Caco-2 (cell line): Measurements from ENCODE around the gene MC2R. TPM values are rescaled to one million over a fixed set of nuclear protein-coding genes. Genes with fewer than 3 reads are reported as not detected.

Experiments
- BruUV-seq: library from RNA; stranded (reverse); fragments of 400-500 nt; replicated peaks from 2 replicates; lab custom pipeline; 2021; lab: Mats Ljungman, UMichigan
- CTCF ChIA-PET: fragments of 300-600 bp; sonication (Branson Sonifier 250); formaldehyde crosslinking; loops from one replicate; lab custom pipeline; 2022; ENCODE audit warnings: antibody characterized with exemption; lab: Charles Lee
- POLR2A ChIA-PET: fragments of 300-600 bp; sonication (Branson Sonifier 250); formaldehyde crosslinking; loops from one replicate; lab custom pipeline; 2022; ENCODE audit warnings: antibody characterized with exemption; lab: Charles Lee
- DNase-seq, 2 experiments: peaks; one replicate each; pipeline versions ENCODE4 v3.0.0 to v3.0.0-alpha.2; 2020 to 2022
- H3K27me3 ChIP-seq: replicated peaks from 2 replicates; pipeline ENCODE4 v1.6.0; 2011; ENCODE audit warnings: low read length; ENCODE audit not compliant: control insufficient read depth, insufficient read depth
- H3K36me3 ChIP-seq: 2 replicates; pipeline ENCODE4 v1.5.1; 2011; ENCODE audit warnings: low read length; ENCODE audit not compliant: control insufficient read depth, insufficient read depth
- H3K4me1 ChIP-seq: fragments of 250-450 bp; sonication (Bioruptor Pico); 2 replicates; pipeline ENCODE4 v1.5.1; 2020; ENCODE audit warnings: mild to moderate bottlenecking
- H3K4me3 ChIP-seq: 2 replicates; pipeline ENCODE4 v1.5.1; 2011; ENCODE audit warnings: low read depth, mild to moderate bottlenecking, control low read depth, low read length
- H3K9me3 ChIP-seq: fragments of 250-450 bp; sonication (Bioruptor Pico); 2 replicates; pipeline ENCODE4 v1.5.1; 2020; ENCODE audit warnings: mild to moderate bottlenecking, moderate library complexity
- H3K27ac Mint-ChIP-seq: one replicate; pipeline ENCODE4 v1.8.0; 2022; ENCODE audit warnings: mixed read lengths; ENCODE audit not compliant: unreplicated experiment
- H3K27me3 Mint-ChIP-seq: one replicate; pipeline ENCODE4 v1.8.0; 2022; ENCODE audit warnings: mixed read lengths; ENCODE audit not compliant: insufficient read depth, unreplicated experiment
- H3K36me3 Mint-ChIP-seq: one replicate; pipeline ENCODE4 v1.8.0; 2022; ENCODE audit warnings: mild to moderate bottlenecking, mixed read lengths; ENCODE audit not compliant: insufficient read depth, unreplicated experiment
- H3K4me1 Mint-ChIP-seq: one replicate; pipeline ENCODE4 v1.8.0; 2022; ENCODE audit warnings: low read depth, mixed read lengths; ENCODE audit not compliant: unreplicated experiment
- H3K4me3 Mint-ChIP-seq: one replicate; pipeline ENCODE4 v1.8.0; 2022; ENCODE audit warnings: mild to moderate bottlenecking, moderate library complexity, mixed read lengths; ENCODE audit not compliant: unreplicated experiment
- H3K9me3 Mint-ChIP-seq: one replicate; pipeline ENCODE4 v1.8.0; 2022; ENCODE audit warnings: mixed read lengths; ENCODE audit not compliant: unreplicated experiment
- CTCF ChIP-seq, 2 experiments: fragments of 200-600 bp in 1 of 2; IDR thresholded peaks; 1 replicate in 1 of 2; 2 replicates in 1 of 2; pipeline versions ENCODE4 v1.5.1 to v1.8.0; 2011 to 2022; ENCODE audit warnings: antibody characterized with exemption in 1 of 2, control low read depth in 1 of 2, inconsistent platforms in 1 of 2, low read depth in 1 of 2, low read length in 1 of 2, mild to moderate bottlenecking in 1 of 2, moderate library complexity in 1 of 2; ENCODE audit not compliant: insufficient read depth in 1 of 2, severe bottlenecking in 1 of 2, unreplicated experiment in 1 of 2
- intact Hi-C: fragments of 100-400 bp; cut with micrococcal nuclease; formaldehyde crosslinking; loops from one replicate; pipeline ENCODE4 v1.10.0; 2022; ENCODE audit not compliant: unreplicated experiment
- total RNA-seq: library from RNA; stranded (reverse); gene quantifications from 2 replicates; pipeline ENCODE4 v1.2.3, GENCODE V29; 2022

The MC2R gene
- total RNA-seq, 1 experiment from 2014 or later = not detected

- ChIA-PET CTCF (no interaction called here), POLR2A (no interaction called here)
- Mint-ChIP-seq H3K27ac (no peak overlapping the region), H3K4me3 (no peak overlapping the region), H3K36me3 (no peaks in the 10 kb centered on the region), H3K27me3 (peaks cover 7% of the 10 kb centered on the region), H3K4me1 (no peaks in the 10 kb centered on the region), H3K9me3 (no peaks in the 10 kb centered on the region)
- no peaks in the 10 kb centered on the region for H3K27me3 ChIP-seq
- no peak for DNase-seq
- intact Hi-C loops = loop anchor here (5.0 kb wide), 1 partner anchor 108 kb away; no protein-coding TSS in a partner anchor
- BruUV-seq = no TSS peak
- no peak overlapping the region for H3K4me3 ChIP-seq
- H3K9me3 ChIP-seq = no peaks in the 10 kb centered on the region
- no peak for TF ChIP-seq CTCF (IDR thresholded peaks at IDR 0.05; ENCODE audit: insufficient read depth in 1 of 2, low read depth in 1 of 2, low read length in 1 of 2, severe bottlenecking in 1 of 2, unreplicated experiment in 1 of 2)
- no peaks in the 10 kb centered on the region for H3K36me3 ChIP-seq
- no peaks in the 10 kb centered on the region for H3K4me1 ChIP-seq
Measured at GRCh38 chr18:13940326-13940725, 25.0 kb upstream of the MC2R start.

GRCh38 chr18:13934676-13935075 is 19.3 kb upstream of the MC2R start:
- BruUV-seq = no TSS peak
- Mint-ChIP-seq H3K4me1 (no peaks in the 10 kb centered on the region), H3K9me3 (no peaks in the 10 kb centered on the region), H3K27me3 (peaks cover 11% of the 10 kb centered on the region), H3K4me3 (no peak overlapping the region), H3K36me3 (no peaks in the 10 kb centered on the region), H3K27ac (no peak overlapping the region)
- Histone ChIP-seq H3K27me3 (no peaks in the 10 kb centered on the region), H3K4me1 (no peaks in the 10 kb centered on the region), H3K36me3 (no peaks in the 10 kb centered on the region), H3K4me3 (no peak overlapping the region), H3K9me3 (no peaks in the 10 kb centered on the region)
- ChIA-PET CTCF (no interaction called here), POLR2A (no interaction called here)
- TF ChIP-seq CTCF (IDR thresholded peaks at IDR 0.05; ENCODE audit: insufficient read depth in 1 of 2, low read depth in 1 of 2, low read length in 1 of 2, severe bottlenecking in 1 of 2, unreplicated experiment in 1 of 2) = no peak
- intact Hi-C loops = no loop called here
- DNase-seq = no peak

DNA sequence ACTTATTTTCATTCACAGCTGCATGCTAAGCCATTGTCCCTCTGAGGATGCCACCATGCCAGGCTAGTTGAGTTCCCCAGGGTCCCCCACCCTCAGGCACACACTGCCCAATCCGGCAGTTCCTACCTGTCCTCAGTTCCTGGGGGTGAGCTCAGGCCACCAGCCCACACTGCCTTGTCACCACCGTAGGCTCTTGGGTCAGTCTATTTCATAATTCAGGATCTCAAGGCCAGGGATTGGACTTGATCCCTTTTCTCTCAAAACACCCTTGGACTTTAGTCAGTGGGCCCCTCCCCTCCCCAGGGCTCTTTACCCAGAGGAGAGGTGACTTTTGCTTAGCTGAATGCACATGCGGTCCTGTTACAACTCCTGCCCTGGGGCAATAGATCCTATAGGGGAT is 18.7 kb upstream of the MC2R start:
- ChIA-PET POLR2A (no interaction called here), CTCF (no interaction called here)
- Histone ChIP-seq H3K36me3 (no peaks in the 10 kb centered on the region), H3K4me3 (no peak overlapping the region), H3K9me3 (peaks cover 6% of the 10 kb centered on the region), H3K27me3 (no peaks in the 10 kb centered on the region), H3K4me1 (no peaks in the 10 kb centered on the region)
- Mint-ChIP-seq H3K4me3 (no peak overlapping the region), H3K4me1 (no peaks in the 10 kb centered on the region), H3K27me3 (peaks cover 11% of the 10 kb centered on the region), H3K27ac (no peak overlapping the region), H3K9me3 (no peaks in the 10 kb centered on the region), H3K36me3 (no peaks in the 10 kb centered on the region)
- no peak for DNase-seq
- TF ChIP-seq CTCF (IDR thresholded peaks at IDR 0.05; ENCODE audit: insufficient read depth in 1 of 2, low read depth in 1 of 2, low read length in 1 of 2, severe bottlenecking in 1 of 2, unreplicated experiment in 1 of 2) = no peak
- no TSS peak for BruUV-seq
- intact Hi-C loops = no loop called here
